H7 (cell line): ENCODE data around the gene VIPAS39. TPM values are rescaled to one million over a fixed set of nuclear protein-coding genes. Genes with fewer than 3 reads are reported as not detected.

Experiments
- DNase-seq: peaks from one replicate; pipeline ENCODE4 v3.0.0; 2012
- H3K27me3 ChIP-seq: 2 replicates; pipeline ENCODE4 v1.6.0; 2011; ENCODE audit warnings: mild to moderate bottlenecking, low read length; ENCODE audit not compliant: control insufficient read depth, insufficient read depth
- H3K36me3 ChIP-seq: replicated peaks from 2 replicates; pipeline ENCODE4 v1.5.1; 2011; ENCODE audit warnings: low read length; ENCODE audit not compliant: control insufficient read depth, insufficient read depth
- H3K4me3 ChIP-seq: 2 replicates; pipeline ENCODE4 v1.5.1; 2011; ENCODE audit warnings: low read depth, mild to moderate bottlenecking, control low read depth, low read length, moderate library complexity; ENCODE audit not compliant: insufficient read depth
- total RNA-seq: library from RNA; depleted of rRNA; stranded (reverse); fragments of >200 nt; shearing (Covaris generic); gene quantifications from 2 replicates; pipeline ENCODE4 v1.2.3, GENCODE V29; 2014; rRNA removed

The VIPAS39 gene
- 25.4 and 30.5 TPM in 2 replicates for total RNA-seq

GRCh38 chr14:77457522-77458248 lies at the start of gene VIPAS39, which contains the start of gene AHSA1:
Gene VIPAS39 (minus strand): TSS chr14:77457601. CDS start chr14:77454102, 3,499 bp downstream.
Gene AHSA1 (plus strand): TSS chr14:77458093. CDS start chr14:77458190, 97 bp downstream.
- Histone ChIP-seq H3K36me3 (peaks cover 23% of the 10 kb centered on the region), H3K4me3 (peak within 1 kb of the TSS; percentile 73), H3K27me3 (no peaks in the 10 kb centered on the region)
- DNase-seq: peak; percentile 93

GRCh38 chr14:77505031-77505430 lies 47.6 kb upstream of the VIPAS39 start:
- H3K27me3 ChIP-seq: peaks cover 8% of the 10 kb centered on the region
- no peaks in the 10 kb centered on the region for H3K36me3 ChIP-seq
- H3K4me3 ChIP-seq: no peak overlapping the region
- no peak for DNase-seq

- no peak for DNase-seq
Observed at GRCh38 chr14:77503138-77503537, 45.7 kb upstream of the VIPAS39 start.

GRCh38 chr14:77502109-77502782 lies 44.8 kb upstream of the VIPAS39 start:
- Histone ChIP-seq H3K36me3 (no peaks in the 10 kb centered on the region), H3K4me3 (no peak overlapping the region), H3K27me3 (peaks cover 36% of the 10 kb centered on the region)
- no peak for DNase-seq

More at GRCh38 chr14:77503138-77503537, 45.7 kb upstream of the VIPAS39 start:
- Histone ChIP-seq H3K4me3 (no peak overlapping the region), H3K27me3 (peaks cover 27% of the 10 kb centered on the region), H3K36me3 (no peaks in the 10 kb centered on the region)

GRCh38 chr14:77498984-77499527 lies 41.7 kb upstream of the VIPAS39 start:
- Histone ChIP-seq H3K27me3 (peaks cover 41% of the 10 kb centered on the region), H3K4me3 (peak overlapping the region; percentile 63), H3K36me3 (no peaks in the 10 kb centered on the region)
- DNase-seq: peak; percentile 81

- DNase-seq: peak; percentile 92
- Histone ChIP-seq H3K27me3 (peaks cover 41% of the 10 kb centered on the region), H3K36me3 (no peaks in the 10 kb centered on the region), H3K4me3 (peak within 1 kb of the TSS; percentile 63)
Observed at GRCh38 chr14:77498120-77498979, 40.9 kb upstream of the VIPAS39 start, which contains the start of gene ISM2. Gene ISM2 (minus strand): TSS chr14:77498816. CDS start chr14:77498793, 23 bp downstream.

- no peak overlapping the region for H3K4me3 ChIP-seq
- no peak for DNase-seq
- no peaks in the 10 kb centered on the region for H3K36me3 ChIP-seq
- peaks cover 35% of the 10 kb centered on the region for H3K27me3 ChIP-seq
Observed at GRCh38 chr14:77495334-77495733, 37.9 kb upstream of the VIPAS39 start.

- peak; percentile 37 for DNase-seq
- Histone ChIP-seq H3K4me3 (no peak overlapping the region), H3K36me3 (no peaks in the 10 kb centered on the region), H3K27me3 (no peaks in the 10 kb centered on the region)
Observed at GRCh38 chr14:77491056-77491455, 33.7 kb upstream of the VIPAS39 start.

- DNase-seq: no peak
Observed at GRCh38 chr14:77490347-77490986, 33.1 kb upstream of the VIPAS39 start.

GRCh38 chr14:77489041-77489440 lies 31.6 kb upstream of the VIPAS39 start:
- Histone ChIP-seq H3K27me3 (no peaks in the 10 kb centered on the region), H3K36me3 (no peaks in the 10 kb centered on the region), H3K4me3 (no peak overlapping the region)

More at GRCh38 chr14:77490347-77490986, 33.1 kb upstream of the VIPAS39 start:
- no peaks in the 10 kb centered on the region for H3K36me3 ChIP-seq
- H3K27me3 ChIP-seq: no peaks in the 10 kb centered on the region
- H3K4me3 ChIP-seq: no peak overlapping the region

GRCh38 chr14:77488558-77488957 lies 31.2 kb upstream of the VIPAS39 start:
- H3K4me3 ChIP-seq: no peak overlapping the region
- H3K27me3 ChIP-seq: no peaks in the 10 kb centered on the region
- H3K36me3 ChIP-seq: no peaks in the 10 kb centered on the region
- peak; percentile 12 for DNase-seq

More at GRCh38 chr14:77489041-77489440, 31.6 kb upstream of the VIPAS39 start:
- DNase-seq: peak; percentile 7

- H3K36me3 ChIP-seq: no peaks in the 10 kb centered on the region
- DNase-seq: no peak
- no peaks in the 10 kb centered on the region for H3K27me3 ChIP-seq
- no peak overlapping the region for H3K4me3 ChIP-seq
Observed at GRCh38 chr14:77485901-77486678, 28.7 kb upstream of the VIPAS39 start.

- H3K36me3 ChIP-seq: no peaks in the 10 kb centered on the region
- H3K4me3 ChIP-seq: no peak overlapping the region
- H3K27me3 ChIP-seq: no peaks in the 10 kb centered on the region
- DNase-seq: no peak
Observed at GRCh38 chr14:77485256-77485655, 27.9 kb upstream of the VIPAS39 start.
